Keratinocyte (primary cell): Measurements from ENCODE around the gene ZFP36L2.

Experiments
- CTCF ChIP-seq, 3 experiments: IDR thresholded peaks in 1 of 3; conservative IDR thresholded peaks in 1 of 3; optimal IDR thresholded peaks in 1 of 3; 2 replicates in 2 of 3; 3 replicates in 1 of 3; pipeline versions ENCODE3 to v1.5.1; 2011; ENCODE audit warnings: low read length in 3 of 3, mild to moderate bottlenecking in 3 of 3, moderate library complexity in 2 of 3, control low read depth in 1 of 3, inconsistent platforms in 1 of 3; ENCODE audit not compliant: insufficient read depth in 2 of 3; ENCODE audit errors: extremely low read depth in 1 of 3
- EZH2 ChIP-seq: IDR thresholded peaks from one replicate; pipeline ENCODE4 v1.6.1; 2012; ENCODE audit warnings: inconsistent platforms, mild to moderate bottlenecking, low read length, moderate library complexity

GRCh38 chr2:43274055-43274454, 47.6 kb upstream of the ZFP36L2 start:
- TF ChIP-seq CTCF (optimal IDR thresholded peaks at IDR 0.05 in 1 of 3, IDR thresholded peaks at IDR 0.05 in 1 of 3, conservative IDR thresholded peaks at IDR 0.05 in 1 of 3; ENCODE audit: extremely low read depth in 1 of 3, insufficient read depth in 2 of 3, low read length in 3 of 3) (no peak), EZH2 (no peak)
